HepG2 (cell line): Measurements from ENCODE around the gene LURAP1L. TPM values are rescaled to one million over a fixed set of nuclear protein-coding genes. Genes with fewer than 3 reads are reported as not detected.
A peak's percentile ranks its signal among the peaks of the same experiment; 100 is the strongest.

Source experiments
- KDM5B ChIP-seq: sonication (generic); formaldehyde crosslinking; IDR thresholded peaks from 2 replicates; pipeline ENCODE4 v1.4.0; 2020; ENCODE audit warnings: missing genetic modification reagents, mild to moderate bottlenecking, borderline replicate concordance
- POLR2AphosphoS2 ChIP-seq: IDR thresholded peaks from 2 replicates; pipeline ENCODE4 v1.6.1; 2011; ENCODE audit warnings: low read depth, low read length, improper control_type of control experiment
- YY1 ChIP-seq: IDR thresholded peaks from 2 replicates; pipeline ENCODE4 v1.6.1; 2011; ENCODE audit warnings: low read length, low read depth, moderate library complexity, mild to moderate bottlenecking; ENCODE audit not compliant: insufficient read depth, insufficient replicate concordance
- ZNF34 ChIP-seq: sonication (generic); formaldehyde crosslinking; IDR thresholded peaks from 2 replicates; pipeline ENCODE4 v1.4.0; 2020; ENCODE audit warnings: mild to moderate bottlenecking, missing genetic modification reagents, borderline replicate concordance
- ZNF558 ChIP-seq: sonication (generic); formaldehyde crosslinking; IDR thresholded peaks from 2 replicates; pipeline ENCODE4 v1.9.0; 2022; ENCODE audit warnings: mild to moderate bottlenecking, missing genetic modification reagents, borderline replicate concordance
- ZNF761 ChIP-seq: sonication (generic); formaldehyde crosslinking; conservative IDR thresholded peaks from 2 replicates; pipeline ENCODE4 v1.4.0; 2020; ENCODE audit warnings: mild to moderate bottlenecking, missing genetic modification reagents
- polyA plus RNA-seq, 8 experiments: library from polyadenylated mRNA; depleted of rRNA in 3 of 8; stranded (reverse) in 7 of 8; unstranded in 1 of 8; fragments of >200 nt; fragmentation: Illumina TruSeq in 4 of 8; extraction: Trizol in 4 of 8; gene quantifications; 2 replicates each; pipeline versions ENCODE4 v1.2.1 to v1.2.3, GENCODE V29; 2011 to 2016; ENCODE audit warnings: low read depth in 4 of 8, missing spikeins in 1 of 8, mixed read lengths in 1 of 8; ENCODE audit not compliant: insufficient read depth in 1 of 8
- total RNA-seq, 5 experiments: library from RNA; depleted of rRNA; stranded (reverse); fragments of >200 nt; fragmentation: Illumina TruSeq; extraction: Trizol; gene quantifications; 2 replicates each; pipeline ENCODE4 v1.2.3, GENCODE V29; 2016; ENCODE audit warnings: low read depth in 1 of 5
- TF ChIP-seq, protein P1 (sequence below): sonication (generic); formaldehyde crosslinking; IDR thresholded peaks from 2 replicates; pipeline ENCODE4 v1.8.0; 2022; ENCODE audit warnings: mild to moderate bottlenecking, missing genetic modification reagents
- TF ChIP-seq, protein P2 (sequence below): sonication (generic); formaldehyde crosslinking; IDR thresholded peaks from 2 replicates; pipeline ENCODE4 v1.5.1; 2020; ENCODE audit warnings: mild to moderate bottlenecking, missing genetic modification reagents, borderline replicate concordance
- TF ChIP-seq, protein P3 (sequence below): sonication (generic); formaldehyde crosslinking; IDR thresholded peaks from 2 replicates; pipeline ENCODE4 v1.4.0; 2020; ENCODE audit warnings: missing genetic modification reagents
- TF ChIP-seq, protein P4 (sequence below): sonication (generic); formaldehyde crosslinking; IDR thresholded peaks from 2 replicates; pipeline ENCODE4 v1.4.0; 2020; ENCODE audit warnings: missing genetic modification reagents, borderline replicate concordance
- TF ChIP-seq, protein P5 (sequence below): sonication (generic); formaldehyde crosslinking; IDR thresholded peaks from 2 replicates; pipeline ENCODE4 v1.9.0; 2022; ENCODE audit warnings: low read depth, missing genetic modification reagents

The LURAP1L gene
- total and polyA plus RNA-seq, 2 of the 13 experiments (the other 11 are each of a cell fraction or from before 2014, with no cell fraction given), result 6.7 to 16.6 TPM

DNA sequence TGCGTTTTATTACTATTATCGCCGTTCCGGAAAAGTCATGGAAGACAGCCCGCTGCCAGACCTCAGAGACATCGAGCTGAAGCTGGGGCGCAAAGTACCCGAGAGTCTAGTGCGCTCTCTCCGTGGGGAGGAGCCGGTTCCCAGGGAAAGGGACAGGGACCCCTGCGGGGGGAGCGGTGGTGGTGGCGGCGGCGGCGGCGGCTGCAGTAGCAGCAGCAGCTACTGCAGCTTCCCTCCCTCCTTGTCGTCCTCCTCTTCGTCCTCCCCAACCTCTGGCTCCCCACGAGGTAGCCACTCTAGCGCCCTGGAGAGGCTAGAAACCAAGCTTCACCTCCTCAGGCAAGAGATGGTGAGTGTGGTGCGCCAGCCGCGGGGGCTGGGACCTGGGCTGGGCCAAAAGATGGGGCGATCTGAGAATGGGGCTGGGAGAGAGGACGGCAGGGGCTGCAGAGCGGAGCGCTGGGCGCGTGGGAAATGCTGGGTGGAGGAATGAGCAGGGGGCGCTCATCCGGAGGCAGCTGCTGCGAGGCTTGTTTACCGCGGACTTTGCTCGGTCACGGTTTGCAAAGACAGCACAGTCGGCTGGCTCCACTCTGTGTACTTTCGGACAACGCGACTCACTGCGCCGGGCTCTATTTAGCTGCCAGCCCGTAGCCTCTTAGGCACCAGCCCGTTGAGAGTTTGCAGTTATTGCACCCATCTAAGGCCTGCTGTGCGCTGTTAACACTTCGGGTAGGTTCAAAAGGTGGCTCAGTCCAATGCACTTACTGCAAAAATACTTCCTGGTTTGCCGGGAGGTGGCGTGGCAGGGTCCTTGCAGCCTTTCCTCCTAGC lies 1.1 kb downstream of the LURAP1L start (continued):
- peak; percentile 57 for TF ChIP-seq YY1
- TF ChIP-seq ZNF34 (CRISPR knock-in tag), result peak; percentile 93; the same call in 1 of the 2 replicates
- peak; percentile 90; the same call in 1 of the 2 replicates for TF ChIP-seq ZNF558 (CRISPR knock-in tag)
- TF ChIP-seq, protein P1, sequence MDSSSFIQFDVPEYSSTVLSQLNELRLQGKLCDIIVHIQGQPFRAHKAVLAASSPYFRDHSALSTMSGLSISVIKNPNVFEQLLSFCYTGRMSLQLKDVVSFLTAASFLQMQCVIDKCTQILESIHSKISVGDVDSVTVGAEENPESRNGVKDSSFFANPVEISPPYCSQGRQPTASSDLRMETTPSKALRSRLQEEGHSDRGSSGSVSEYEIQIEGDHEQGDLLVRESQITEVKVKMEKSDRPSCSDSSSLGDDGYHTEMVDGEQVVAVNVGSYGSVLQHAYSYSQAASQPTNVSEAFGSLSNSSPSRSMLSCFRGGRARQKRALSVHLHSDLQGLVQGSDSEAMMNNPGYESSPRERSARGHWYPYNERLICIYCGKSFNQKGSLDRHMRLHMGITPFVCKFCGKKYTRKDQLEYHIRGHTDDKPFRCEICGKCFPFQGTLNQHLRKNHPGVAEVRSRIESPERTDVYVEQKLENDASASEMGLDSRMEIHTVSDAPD (CRISPR knock-in tag), result no peak
- TF ChIP-seq, protein P2, sequence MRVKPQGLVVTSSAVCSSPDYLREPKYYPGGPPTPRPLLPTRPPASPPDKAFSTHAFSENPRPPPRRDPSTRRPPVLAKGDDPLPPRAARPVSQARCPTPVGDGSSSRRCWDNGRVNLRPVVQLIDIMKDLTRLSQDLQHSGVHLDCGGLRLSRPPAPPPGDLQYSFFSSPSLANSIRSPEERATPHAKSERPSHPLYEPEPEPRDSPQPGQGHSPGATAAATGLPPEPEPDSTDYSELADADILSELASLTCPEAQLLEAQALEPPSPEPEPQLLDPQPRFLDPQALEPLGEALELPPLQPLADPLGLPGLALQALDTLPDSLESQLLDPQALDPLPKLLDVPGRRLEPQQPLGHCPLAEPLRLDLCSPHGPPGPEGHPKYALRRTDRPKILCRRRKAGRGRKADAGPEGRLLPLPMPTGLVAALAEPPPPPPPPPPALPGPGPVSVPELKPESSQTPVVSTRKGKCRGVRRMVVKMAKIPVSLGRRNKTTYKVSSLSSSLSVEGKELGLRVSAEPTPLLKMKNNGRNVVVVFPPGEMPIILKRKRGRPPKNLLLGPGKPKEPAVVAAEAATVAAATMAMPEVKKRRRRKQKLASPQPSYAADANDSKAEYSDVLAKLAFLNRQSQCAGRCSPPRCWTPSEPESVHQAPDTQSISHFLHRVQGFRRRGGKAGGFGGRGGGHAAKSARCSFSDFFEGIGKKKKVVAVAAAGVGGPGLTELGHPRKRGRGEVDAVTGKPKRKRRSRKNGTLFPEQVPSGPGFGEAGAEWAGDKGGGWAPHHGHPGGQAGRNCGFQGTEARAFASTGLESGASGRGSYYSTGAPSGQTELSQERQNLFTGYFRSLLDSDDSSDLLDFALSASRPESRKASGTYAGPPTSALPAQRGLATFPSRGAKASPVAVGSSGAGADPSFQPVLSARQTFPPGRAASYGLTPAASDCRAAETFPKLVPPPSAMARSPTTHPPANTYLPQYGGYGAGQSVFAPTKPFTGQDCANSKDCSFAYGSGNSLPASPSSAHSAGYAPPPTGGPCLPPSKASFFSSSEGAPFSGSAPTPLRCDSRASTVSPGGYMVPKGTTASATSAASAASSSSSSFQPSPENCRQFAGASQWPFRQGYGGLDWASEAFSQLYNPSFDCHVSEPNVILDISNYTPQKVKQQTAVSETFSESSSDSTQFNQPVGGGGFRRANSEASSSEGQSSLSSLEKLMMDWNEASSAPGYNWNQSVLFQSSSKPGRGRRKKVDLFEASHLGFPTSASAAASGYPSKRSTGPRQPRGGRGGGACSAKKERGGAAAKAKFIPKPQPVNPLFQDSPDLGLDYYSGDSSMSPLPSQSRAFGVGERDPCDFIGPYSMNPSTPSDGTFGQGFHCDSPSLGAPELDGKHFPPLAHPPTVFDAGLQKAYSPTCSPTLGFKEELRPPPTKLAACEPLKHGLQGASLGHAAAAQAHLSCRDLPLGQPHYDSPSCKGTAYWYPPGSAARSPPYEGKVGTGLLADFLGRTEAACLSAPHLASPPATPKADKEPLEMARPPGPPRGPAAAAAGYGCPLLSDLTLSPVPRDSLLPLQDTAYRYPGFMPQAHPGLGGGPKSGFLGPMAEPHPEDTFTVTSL (CRISPR knock-in tag), result peak; percentile 69
- no peak for TF ChIP-seq POLR2AphosphoS2
- peak; percentile 83; the same call in 1 of the 2 replicates for TF ChIP-seq KDM5B (CRISPR knock-in tag)
- TF ChIP-seq, protein P3, sequence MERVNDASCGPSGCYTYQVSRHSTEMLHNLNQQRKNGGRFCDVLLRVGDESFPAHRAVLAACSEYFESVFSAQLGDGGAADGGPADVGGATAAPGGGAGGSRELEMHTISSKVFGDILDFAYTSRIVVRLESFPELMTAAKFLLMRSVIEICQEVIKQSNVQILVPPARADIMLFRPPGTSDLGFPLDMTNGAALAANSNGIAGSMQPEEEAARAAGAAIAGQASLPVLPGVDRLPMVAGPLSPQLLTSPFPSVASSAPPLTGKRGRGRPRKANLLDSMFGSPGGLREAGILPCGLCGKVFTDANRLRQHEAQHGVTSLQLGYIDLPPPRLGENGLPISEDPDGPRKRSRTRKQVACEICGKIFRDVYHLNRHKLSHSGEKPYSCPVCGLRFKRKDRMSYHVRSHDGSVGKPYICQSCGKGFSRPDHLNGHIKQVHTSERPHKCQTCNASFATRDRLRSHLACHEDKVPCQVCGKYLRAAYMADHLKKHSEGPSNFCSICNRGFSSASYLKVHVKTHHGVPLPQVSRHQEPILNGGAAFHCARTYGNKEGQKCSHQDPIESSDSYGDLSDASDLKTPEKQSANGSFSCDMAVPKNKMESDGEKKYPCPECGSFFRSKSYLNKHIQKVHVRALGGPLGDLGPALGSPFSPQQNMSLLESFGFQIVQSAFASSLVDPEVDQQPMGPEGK (CRISPR knock-in tag), result peak; percentile 38
- TF ChIP-seq, protein P4, sequence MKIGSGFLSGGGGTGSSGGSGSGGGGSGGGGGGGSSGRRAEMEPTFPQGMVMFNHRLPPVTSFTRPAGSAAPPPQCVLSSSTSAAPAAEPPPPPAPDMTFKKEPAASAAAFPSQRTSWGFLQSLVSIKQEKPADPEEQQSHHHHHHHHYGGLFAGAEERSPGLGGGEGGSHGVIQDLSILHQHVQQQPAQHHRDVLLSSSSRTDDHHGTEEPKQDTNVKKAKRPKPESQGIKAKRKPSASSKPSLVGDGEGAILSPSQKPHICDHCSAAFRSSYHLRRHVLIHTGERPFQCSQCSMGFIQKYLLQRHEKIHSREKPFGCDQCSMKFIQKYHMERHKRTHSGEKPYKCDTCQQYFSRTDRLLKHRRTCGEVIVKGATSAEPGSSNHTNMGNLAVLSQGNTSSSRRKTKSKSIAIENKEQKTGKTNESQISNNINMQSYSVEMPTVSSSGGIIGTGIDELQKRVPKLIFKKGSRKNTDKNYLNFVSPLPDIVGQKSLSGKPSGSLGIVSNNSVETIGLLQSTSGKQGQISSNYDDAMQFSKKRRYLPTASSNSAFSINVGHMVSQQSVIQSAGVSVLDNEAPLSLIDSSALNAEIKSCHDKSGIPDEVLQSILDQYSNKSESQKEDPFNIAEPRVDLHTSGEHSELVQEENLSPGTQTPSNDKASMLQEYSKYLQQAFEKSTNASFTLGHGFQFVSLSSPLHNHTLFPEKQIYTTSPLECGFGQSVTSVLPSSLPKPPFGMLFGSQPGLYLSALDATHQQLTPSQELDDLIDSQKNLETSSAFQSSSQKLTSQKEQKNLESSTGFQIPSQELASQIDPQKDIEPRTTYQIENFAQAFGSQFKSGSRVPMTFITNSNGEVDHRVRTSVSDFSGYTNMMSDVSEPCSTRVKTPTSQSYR, result peak; percentile 56; the same call in 1 of the 2 replicates
- TF ChIP-seq, protein P5, sequence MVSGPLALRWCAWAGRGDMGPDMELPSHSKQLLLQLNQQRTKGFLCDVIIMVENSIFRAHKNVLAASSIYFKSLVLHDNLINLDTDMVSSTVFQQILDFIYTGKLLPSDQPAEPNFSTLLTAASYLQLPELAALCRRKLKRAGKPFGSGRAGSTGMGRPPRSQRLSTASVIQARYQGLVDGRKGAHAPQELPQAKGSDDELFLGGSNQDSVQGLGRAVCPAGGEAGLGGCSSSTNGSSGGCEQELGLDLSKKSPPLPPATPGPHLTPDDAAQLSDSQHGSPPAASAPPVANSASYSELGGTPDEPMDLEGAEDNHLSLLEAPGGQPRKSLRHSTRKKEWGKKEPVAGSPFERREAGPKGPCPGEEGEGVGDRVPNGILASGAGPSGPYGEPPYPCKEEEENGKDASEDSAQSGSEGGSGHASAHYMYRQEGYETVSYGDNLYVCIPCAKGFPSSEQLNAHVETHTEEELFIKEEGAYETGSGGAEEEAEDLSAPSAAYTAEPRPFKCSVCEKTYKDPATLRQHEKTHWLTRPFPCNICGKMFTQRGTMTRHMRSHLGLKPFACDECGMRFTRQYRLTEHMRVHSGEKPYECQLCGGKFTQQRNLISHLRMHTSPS (CRISPR knock-in tag), result 0 out of 2 replicates have a peak, but pooled peaks have one; percentile 26
- peak; percentile 92 for TF ChIP-seq ZNF761 (CRISPR knock-in tag)
